CD8-positive, alpha-beta memory T cell (primary cell): ENCODE measurements around the gene SLX4. TPM values are rescaled to one million over a fixed set of nuclear protein-coding genes. Genes with fewer than 3 reads are reported as not detected.

Experiments used
- CTCF ChIA-PET: fragments of 350-600 bp; sonication (Branson Sonifier 250); formaldehyde crosslinking; loops from one replicate; lab custom pipeline; 2021; ENCODE audit warnings: antibody characterized with exemption; lab: Charles Lee
- POLR2A ChIA-PET: fragments of 350-600 bp; sonication (Branson Sonifier 250); formaldehyde crosslinking; loops from one replicate; lab custom pipeline; 2021; ENCODE audit warnings: antibody characterized with exemption; lab: Charles Lee
- DNase-seq, 5 donors: peaks; one replicate each; pipeline versions ENCODE4 v3.0.0 to v3.0.0-alpha.2; 2020 to 2022; ENCODE audit warnings: mixed read lengths in 1 of 5
- H3K27ac ChIP-seq: one replicate; pipeline ENCODE4 v1.7.0; 2013; ENCODE audit warnings: low read depth, mild to moderate bottlenecking, low read length, moderate library complexity
- H3K27me3 ChIP-seq: 2 replicates; pipeline ENCODE4 v1.7.0; 2013; ENCODE audit warnings: low read length, mild to moderate bottlenecking; ENCODE audit not compliant: insufficient read depth, poor library complexity, severe bottlenecking
- H3K36me3 ChIP-seq: 2 replicates; pipeline ENCODE4 v1.7.0; 2013; ENCODE audit warnings: mild to moderate bottlenecking, low read length, moderate library complexity; ENCODE audit not compliant: insufficient read depth
- H3K4me1 ChIP-seq: 2 replicates; pipeline ENCODE4 v1.7.0; 2013; ENCODE audit warnings: mild to moderate bottlenecking, low read length, moderate library complexity; ENCODE audit not compliant: insufficient read depth
- H3K4me3 ChIP-seq: 2 replicates; pipeline ENCODE4 v1.7.0; 2013; ENCODE audit warnings: mild to moderate bottlenecking, low read length
- H3K9me3 ChIP-seq: 2 replicates; pipeline ENCODE4 v1.7.0; 2013; ENCODE audit warnings: mild to moderate bottlenecking, low read length
- H3K27ac Mint-ChIP-seq, 8 donors: one replicate each; pipeline ENCODE4 v1.8.0; 2020 to 2021; ENCODE audit warnings: mixed read lengths in 8 of 8, mild to moderate bottlenecking in 6 of 8, inconsistent platforms in 3 of 8, moderate library complexity in 3 of 8
- H3K27me3 Mint-ChIP-seq, 2 donors: one replicate each; pipeline ENCODE4 v1.8.0; 2020 to 2021; ENCODE audit warnings: mixed read lengths in 2 of 2, mild to moderate bottlenecking in 1 of 2, moderate library complexity in 1 of 2
- H3K36me3 Mint-ChIP-seq, 3 donors: one replicate each; pipeline ENCODE4 v1.8.0; 2020 to 2021; ENCODE audit warnings: mixed read lengths in 3 of 3, inconsistent platforms in 1 of 3, mild to moderate bottlenecking in 1 of 3
- H3K4me1 Mint-ChIP-seq, 3 donors: one replicate each; pipeline ENCODE4 v1.8.0; 2020 to 2021; ENCODE audit warnings: mixed read lengths in 3 of 3, inconsistent platforms in 1 of 3, mild to moderate bottlenecking in 1 of 3
- H3K4me3 Mint-ChIP-seq, 7 donors: one replicate each; pipeline ENCODE4 v1.8.0; 2020 to 2021; ENCODE audit warnings: mixed read lengths in 7 of 7, mild to moderate bottlenecking in 6 of 7, moderate library complexity in 4 of 7, inconsistent platforms in 2 of 7
- H3K9me3 Mint-ChIP-seq, 5 donors: one replicate each; pipeline ENCODE4 v1.8.0; 2020 to 2022; ENCODE audit warnings: mixed read lengths in 5 of 5, mild to moderate bottlenecking in 3 of 5, moderate library complexity in 2 of 5, inconsistent platforms in 1 of 5
- polyA plus RNA-seq: library from polyadenylated mRNA; unstranded; fragments of 300-500 nt; fragmentation: Illumina TruSeq; gene quantifications from one replicate; pipeline ENCODE4 v1.2.3, GENCODE V29; 2021
- total RNA-seq, 2 experiments: library from RNA; stranded (reverse); gene quantifications; one replicate each; pipeline ENCODE4 v1.2.3, GENCODE V29; 2021

The SLX4 gene
- total and polyA plus RNA-seq, 3 experiments from 2014 or later, result 0.63 to 11.7 (median 11.6) TPM

DNA sequence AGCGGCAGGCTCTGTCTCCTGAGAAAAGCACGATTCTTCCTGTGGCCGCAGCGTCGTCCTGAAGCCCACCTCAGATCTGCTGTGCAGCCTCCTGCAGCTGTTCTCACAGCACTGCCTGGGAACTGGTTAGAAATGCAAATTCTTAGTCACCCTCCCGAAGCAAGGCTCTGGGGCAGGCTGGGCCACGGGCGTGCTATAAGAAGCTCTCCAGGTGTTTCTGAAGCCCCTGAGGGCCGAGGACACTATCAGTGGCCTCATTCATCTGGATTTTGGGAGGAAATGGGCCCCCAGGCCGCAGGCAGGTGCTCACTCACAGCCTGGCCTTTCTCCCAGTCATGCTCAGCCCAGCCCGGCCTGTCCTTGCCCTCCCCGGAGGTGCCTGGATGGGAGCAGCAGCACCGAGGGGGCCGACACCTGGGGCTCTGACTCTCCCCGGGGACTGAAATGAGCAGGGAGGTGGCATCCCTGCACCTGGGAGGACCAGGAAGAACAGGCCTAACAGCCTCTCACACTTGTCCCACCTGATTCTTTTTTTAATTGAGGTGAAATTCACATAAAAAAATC lies 23.8 kb downstream of the SLX4 start:
- Histone ChIP-seq H3K27ac (no peak overlapping the region), H3K36me3 (no peaks in the 10 kb centered on the region), H3K4me3 (no peak overlapping the region), H3K27me3 (no peaks in the 10 kb centered on the region), H3K9me3 (no peaks in the 10 kb centered on the region), H3K4me1 (no peaks in the 10 kb centered on the region)
- POLR2A ChIA-PET, result no interaction called here
- CTCF ChIA-PET, result no interaction called here
- Mint-ChIP-seq H3K36me3 (peaks cover 5 to 29% (median 9%) of the 10 kb centered on the region in 3 donors), H3K4me3 (no peak overlapping the region), H3K27me3 (no peaks in the 10 kb centered on the region), H3K4me1 (peaks cover 3 to 5% (median 4%) of the 10 kb centered on the region in 3 donors), H3K9me3 (no peaks in the 10 kb centered on the region), H3K27ac (peak overlapping the region in 2 of 8 donors; percentile 13 to 66)
- DNase-seq, result no peak

DNA sequence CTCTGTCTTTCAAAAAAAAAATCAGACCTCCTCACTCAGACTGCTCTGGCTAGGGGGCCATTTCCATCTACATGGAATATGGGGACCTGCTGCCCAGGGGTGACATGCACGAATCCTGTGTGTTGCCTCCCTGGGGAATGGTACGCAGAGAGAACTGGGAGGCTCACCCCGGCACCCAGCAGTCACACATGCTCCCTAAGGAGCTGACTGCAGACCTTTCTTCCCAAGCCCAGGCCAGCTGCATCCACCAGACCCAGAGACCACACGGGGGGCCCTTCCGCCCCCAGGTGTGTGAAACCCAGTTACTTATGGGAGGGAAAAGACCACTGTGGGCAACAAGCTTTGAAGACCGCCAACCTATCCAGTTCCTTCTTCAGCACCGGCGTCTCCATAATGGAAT lies 27.0 kb downstream of the SLX4 start:
- ChIA-PET POLR2A (no interaction called here), CTCF (no interaction called here)
- no peaks in the 10 kb centered on the region for H3K27me3 ChIP-seq
- Mint-ChIP-seq H3K27me3 (no peaks in the 10 kb centered on the region), H3K27ac (no peak overlapping the region), H3K4me1 (peaks cover 10 to 19% (median 16%) of the 10 kb centered on the region in 3 donors), H3K36me3 (peaks cover 0 to 11% (median 4%) of the 10 kb centered on the region in 3 donors), H3K4me3 (no peak overlapping the region), H3K9me3 (no peaks in the 10 kb centered on the region)
- H3K27ac ChIP-seq, result no peak overlapping the region
- H3K9me3 ChIP-seq, result no peaks in the 10 kb centered on the region
- DNase-seq, result no peak
- H3K4me3 ChIP-seq, result no peak overlapping the region
- H3K4me1 ChIP-seq, result peaks cover 12% of the 10 kb centered on the region
- no peaks in the 10 kb centered on the region for H3K36me3 ChIP-seq

DNA sequence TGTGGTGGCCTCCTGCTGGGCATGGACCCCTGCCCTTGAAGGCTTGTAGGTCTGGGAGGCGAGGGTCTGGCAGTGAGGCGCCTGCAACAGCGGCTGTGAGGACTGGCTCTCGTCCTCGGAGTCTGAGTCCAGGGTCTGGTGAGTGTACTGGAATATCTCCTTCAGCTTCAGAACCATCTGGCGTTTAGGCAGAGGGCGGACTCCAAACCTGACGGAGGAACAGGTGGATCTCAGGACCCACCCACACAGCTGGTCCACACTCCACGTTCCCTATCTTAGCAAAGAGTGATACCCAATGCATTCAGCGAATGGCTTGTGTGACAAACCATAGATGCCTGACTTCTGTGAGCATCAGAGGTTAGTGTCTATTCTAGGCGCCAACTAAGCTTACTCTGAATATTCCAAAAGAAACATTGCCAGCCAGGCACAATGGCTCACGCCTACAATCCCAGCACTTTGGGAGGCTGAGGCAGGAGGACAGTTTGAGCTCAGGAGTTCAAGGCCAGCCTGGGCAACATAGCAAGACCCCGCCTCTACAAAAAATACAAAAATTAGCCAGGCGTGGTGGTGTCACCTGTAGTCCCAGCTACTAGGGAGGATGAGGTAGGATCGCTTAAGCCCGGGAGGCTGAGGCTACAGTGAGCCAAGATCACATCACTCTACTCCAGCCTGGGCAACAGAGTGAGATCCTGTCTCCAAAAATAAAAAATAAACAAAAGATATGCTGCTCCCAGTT lies 27.9 kb downstream of the SLX4 start:
- Histone ChIP-seq H3K36me3 (no peaks in the 10 kb centered on the region), H3K4me1 (peaks cover 19% of the 10 kb centered on the region), H3K9me3 (no peaks in the 10 kb centered on the region), H3K27me3 (no peaks in the 10 kb centered on the region), H3K4me3 (no peak overlapping the region), H3K27ac (no peak overlapping the region)
- no peak overlapping the region for H3K4me3 Mint-ChIP-seq
- H3K9me3 Mint-ChIP-seq, result no peaks in the 10 kb centered on the region
- no peaks in the 10 kb centered on the region for H3K27me3 Mint-ChIP-seq
- DNase-seq, result no peak
- peaks cover 0 to 11% (median 4%) of the 10 kb centered on the region in 3 donors for H3K36me3 Mint-ChIP-seq
- peaks cover 17 to 26% (median 24%) of the 10 kb centered on the region in 3 donors for H3K4me1 Mint-ChIP-seq
- CTCF ChIA-PET, result no interaction called here
- POLR2A ChIA-PET, result no interaction called here
- H3K27ac Mint-ChIP-seq, result peak overlapping the region in 2 of 8 donors; percentile 17 to 41

DNA sequence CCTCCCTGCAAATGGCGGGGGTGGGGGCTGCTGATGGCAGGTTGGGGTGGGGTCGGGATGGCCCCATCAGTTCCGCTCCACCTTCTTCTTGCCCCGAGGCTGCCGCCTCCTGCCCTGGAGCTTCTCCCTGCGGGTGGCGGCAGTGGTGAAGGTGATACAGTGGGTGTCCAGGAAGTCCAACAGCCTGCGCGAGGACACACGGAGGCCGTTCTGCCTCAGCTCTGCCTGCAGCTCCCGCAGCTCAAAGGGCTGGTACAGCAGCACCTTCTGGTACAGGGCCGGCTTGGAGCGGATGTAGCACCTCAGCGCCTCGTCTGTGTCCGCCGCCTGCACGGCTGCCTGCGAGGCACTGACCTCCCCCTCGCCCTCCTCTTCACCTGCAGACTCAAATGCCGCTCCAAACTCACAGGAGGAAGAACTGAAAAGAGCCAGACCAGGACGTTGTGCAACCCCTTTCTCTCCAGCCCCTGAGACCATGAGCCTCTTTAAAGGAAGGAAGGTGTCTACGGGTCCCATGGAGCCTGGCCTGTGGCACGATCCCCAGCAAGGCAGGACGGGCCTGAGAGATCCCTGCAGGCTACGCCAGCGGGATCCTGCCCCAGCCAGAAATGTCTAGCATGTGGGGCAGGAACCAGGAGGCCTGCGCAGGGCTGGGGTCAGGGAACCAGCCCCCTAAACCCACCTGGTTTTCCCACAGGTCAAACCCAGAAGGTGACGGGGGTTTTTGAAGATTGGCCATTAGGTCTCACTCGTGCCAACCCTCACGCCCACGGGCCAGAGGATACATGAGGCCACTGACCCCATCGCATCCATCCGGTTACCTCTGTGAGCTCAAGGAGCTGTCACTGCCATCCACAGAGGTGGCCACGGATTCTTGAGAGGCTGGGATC lies 28.9 kb downstream of the SLX4 start:
- Mint-ChIP-seq H3K4me3 (no peak overlapping the region), H3K27ac (peak overlapping the region in 1 of 8 donors; percentile 48), H3K4me1 (peaks cover 24 to 32% (median 29%) of the 10 kb centered on the region in 3 donors), H3K9me3 (no peaks in the 10 kb centered on the region), H3K36me3 (peaks cover 0 to 11% (median 4%) of the 10 kb centered on the region in 3 donors), H3K27me3 (no peaks in the 10 kb centered on the region)
- no peak for DNase-seq
- Histone ChIP-seq H3K4me1 (peaks cover 26% of the 10 kb centered on the region), H3K9me3 (no peaks in the 10 kb centered on the region), H3K27ac (no peak overlapping the region), H3K36me3 (no peaks in the 10 kb centered on the region), H3K27me3 (no peaks in the 10 kb centered on the region), H3K4me3 (no peak overlapping the region)
- POLR2A ChIA-PET, result interaction anchor here (0.6 kb wide), 1 partner anchor 40 kb away, joined by 4 read pairs; no protein-coding TSS in a partner anchor
- CTCF ChIA-PET, result no interaction called here

- Histone ChIP-seq H3K27me3 (no peaks in the 10 kb centered on the region), H3K4me3 (no peak overlapping the region), H3K9me3 (no peaks in the 10 kb centered on the region), H3K27ac (no peak overlapping the region), H3K36me3 (no peaks in the 10 kb centered on the region), H3K4me1 (peaks cover 26% of the 10 kb centered on the region)
- ChIA-PET POLR2A (interaction anchor here (0.6 kb wide), 1 partner anchor 39 kb away, joined by 4 read pairs; no protein-coding TSS in a partner anchor), CTCF (no interaction called here)
- Mint-ChIP-seq H3K9me3 (no peaks in the 10 kb centered on the region), H3K4me1 (peaks cover 24 to 38% (median 31%) of the 10 kb centered on the region in 3 donors), H3K27ac (peak overlapping the region in 2 of 8 donors; percentile 68 to 84), H3K27me3 (no peaks in the 10 kb centered on the region), H3K36me3 (peaks cover 0 to 17% (median 1%) of the 10 kb centered on the region in 3 donors), H3K4me3 (no peak overlapping the region)
- no peak for DNase-seq
These were observed 30.0 kb downstream of the SLX4 start for GRCh38 chr16:3581392-3581791.

GRCh38 chr16:3580686-3581085 lies 30.7 kb downstream of the SLX4 start:
- ChIA-PET POLR2A (no interaction called here), CTCF (no interaction called here)
- no peak overlapping the region for H3K4me3 ChIP-seq
- no peak for DNase-seq
- H3K27me3 ChIP-seq, result no peaks in the 10 kb centered on the region
- no peaks in the 10 kb centered on the region for H3K36me3 ChIP-seq
- H3K9me3 ChIP-seq, result no peaks in the 10 kb centered on the region
- H3K4me3 Mint-ChIP-seq, result no peak overlapping the region
- no peaks in the 10 kb centered on the region for H3K27me3 Mint-ChIP-seq
- H3K27ac ChIP-seq, result no peak overlapping the region
- H3K9me3 Mint-ChIP-seq, result no peaks in the 10 kb centered on the region
- peaks cover 28% of the 10 kb centered on the region for H3K4me1 ChIP-seq
- peak overlapping the region in 6 of 8 donors; percentile 52 to 97 (median 72) for H3K27ac Mint-ChIP-seq
- peaks cover 0 to 21% (median 1%) of the 10 kb centered on the region in 3 donors for H3K36me3 Mint-ChIP-seq
- peaks cover 23 to 39% (median 29%) of the 10 kb centered on the region in 3 donors for H3K4me1 Mint-ChIP-seq

DNA sequence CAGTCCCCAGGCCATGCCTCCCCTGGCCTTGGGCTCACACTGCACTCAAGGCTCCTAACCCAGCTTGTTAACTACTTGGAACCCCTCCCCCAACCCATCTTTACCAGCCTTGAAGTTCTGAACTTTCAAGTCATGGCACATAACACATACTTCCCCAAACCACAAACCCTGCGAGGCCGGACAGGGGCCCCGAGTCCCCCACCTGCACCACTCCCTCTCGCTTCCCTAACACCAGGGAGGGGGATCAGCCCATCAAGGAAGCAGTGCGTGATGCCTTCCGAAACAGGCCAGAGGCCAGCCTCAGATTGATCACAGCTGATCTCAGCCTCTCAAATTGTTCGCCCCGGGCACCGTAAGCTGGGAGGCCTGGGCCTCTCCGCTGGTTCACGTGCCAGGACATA lies 31.2 kb downstream of the SLX4 start:
- Histone ChIP-seq H3K27me3 (no peaks in the 10 kb centered on the region), H3K36me3 (no peaks in the 10 kb centered on the region), H3K27ac (no peak overlapping the region), H3K9me3 (no peaks in the 10 kb centered on the region), H3K4me3 (no peak overlapping the region), H3K4me1 (peaks cover 32% of the 10 kb centered on the region)
- no peak for DNase-seq
- peaks cover 26 to 43% (median 32%) of the 10 kb centered on the region in 3 donors for H3K4me1 Mint-ChIP-seq
- H3K9me3 Mint-ChIP-seq, result no peaks in the 10 kb centered on the region
- peak overlapping the region in 1 of 7 donors; percentile 99 for H3K4me3 Mint-ChIP-seq
- H3K27ac Mint-ChIP-seq, result peak overlapping the region; percentile 19 to 97 (median 70)
- H3K27me3 Mint-ChIP-seq, result no peaks in the 10 kb centered on the region
- ChIA-PET CTCF (no interaction called here), POLR2A (no interaction called here)
- peaks cover 0 to 24% (median 1%) of the 10 kb centered on the region in 3 donors for H3K36me3 Mint-ChIP-seq
